Activated naive CD4-positive, alpha-beta T cell treated with anti-CD3 and anti-CD28 coated beads for 36 hours (primary cell): ENCODE data around the gene NAT8. TPM values are rescaled to one million over a fixed set of nuclear protein-coding genes. Genes with fewer than 3 reads are reported as not detected.
"Not testable (repeated sequence)": the region's sequence is repeated elsewhere in the genome, so short reads cannot be mapped to it uniquely, and the experiment has no call there.

Source experiments
- CTCF ChIA-PET: fragments of 350-600 bp; sonication (Branson Sonifier 250); formaldehyde crosslinking; loops from one replicate; lab custom pipeline; 2021; ENCODE audit warnings: antibody characterized with exemption; lab: Charles Lee
- DNase-seq: peaks from one replicate; pipeline ENCODE4 v3.0.0-alpha.2; 2020
- H3K27ac Mint-ChIP-seq: one replicate; pipeline ENCODE4 v1.8.0; 2021; ENCODE audit warnings: mild to moderate bottlenecking, mixed read lengths
- H3K27me3 Mint-ChIP-seq: one replicate; pipeline ENCODE4 v1.8.0; 2021; ENCODE audit warnings: low read depth, mixed read lengths
- H3K36me3 Mint-ChIP-seq: one replicate; pipeline ENCODE4 v1.8.0; 2021; ENCODE audit warnings: low read depth, mixed read lengths
- H3K4me1 Mint-ChIP-seq: one replicate; pipeline ENCODE4 v1.8.0; 2021; ENCODE audit warnings: low read depth, mixed read lengths
- H3K4me3 Mint-ChIP-seq: one replicate; pipeline ENCODE4 v1.8.0; 2021; ENCODE audit warnings: mild to moderate bottlenecking, moderate library complexity, mixed read lengths
- H3K9me3 Mint-ChIP-seq: one replicate; pipeline ENCODE4 v1.8.0; 2021; ENCODE audit warnings: mixed read lengths
- intact Hi-C: fragments of 100-400 bp; cut with micrococcal nuclease; formaldehyde crosslinking; loops from one replicate; pipeline ENCODE4 v1.15.1; 2023
- total RNA-seq, 2 experiments: library from RNA; stranded (reverse); gene quantifications; one replicate each; pipeline ENCODE4 v1.2.3, GENCODE V29; 2021

The NAT8 gene
- total RNA-seq, 2 experiments from 2014 or later: not detected

- H3K27ac Mint-ChIP-seq, H3K27me3 Mint-ChIP-seq, H3K9me3 Mint-ChIP-seq, H3K4me3 Mint-ChIP-seq, intact Hi-C loops, H3K36me3 Mint-ChIP-seq, DNase-seq, H3K4me1 Mint-ChIP-seq: not testable (repeated sequence)
- CTCF ChIA-PET: interaction anchor here (0.9 to 2.0 kb wide), 2 partner anchors 10 kb away, joined by 3 to 12 read pairs; no protein-coding TSS in a partner anchor
Measured at GRCh38 chr2:73669976-73670375, 27.8 kb upstream of the NAT8 start.

DNA sequence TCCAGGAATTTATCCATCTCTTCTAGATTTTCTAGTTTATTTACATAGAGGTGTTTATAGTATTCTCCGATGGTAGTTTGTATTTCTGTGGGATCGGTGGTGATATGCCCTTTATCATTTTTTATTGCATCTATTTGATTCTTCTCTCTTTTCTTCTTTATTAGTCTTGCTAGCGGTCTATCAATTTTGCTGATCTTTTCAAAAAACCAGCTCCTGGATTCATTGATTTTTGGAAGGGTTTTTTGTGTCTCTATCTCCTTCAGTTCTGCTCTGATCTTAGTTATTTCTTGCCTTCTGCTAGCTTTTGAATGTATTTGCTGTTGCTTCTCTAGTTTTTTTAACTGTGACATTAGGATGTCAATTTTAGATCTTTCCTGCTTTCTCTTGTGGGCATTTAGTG is 25.0 kb upstream of the NAT8 start:
- H3K4me3 Mint-ChIP-seq, H3K27me3 Mint-ChIP-seq, H3K27ac Mint-ChIP-seq, H3K36me3 Mint-ChIP-seq, H3K4me1 Mint-ChIP-seq, DNase-seq, H3K9me3 Mint-ChIP-seq, CTCF ChIA-PET, intact Hi-C loops: not testable (repeated sequence)

DNA sequence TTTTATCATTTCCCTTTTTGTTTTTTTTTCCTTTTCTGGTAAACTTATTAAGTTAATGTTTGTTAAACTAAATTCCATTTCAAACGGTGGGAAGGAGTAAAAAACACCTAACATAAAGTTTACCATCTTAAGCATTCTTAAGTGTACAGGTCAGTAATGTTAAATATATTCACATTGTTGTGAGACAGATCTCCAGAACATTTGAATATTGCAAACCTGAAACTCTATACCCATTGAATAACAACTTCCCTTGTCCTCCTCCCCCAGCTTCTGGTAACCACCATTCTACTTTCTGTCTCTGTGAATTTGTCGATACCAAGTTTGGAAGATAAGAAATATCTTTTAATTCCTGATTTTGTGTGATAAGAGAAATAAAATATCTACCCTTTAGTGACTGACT is 12.0 kb upstream of the NAT8 start:
- no peak for DNase-seq
- no peaks in the 10 kb centered on the region for H3K36me3 Mint-ChIP-seq
- intact Hi-C loops: no loop called here
- no peaks in the 10 kb centered on the region for H3K27me3 Mint-ChIP-seq
- H3K27ac Mint-ChIP-seq: no peak overlapping the region
- no peaks in the 10 kb centered on the region for H3K4me1 Mint-ChIP-seq
- H3K4me3 Mint-ChIP-seq: no peak overlapping the region
- peaks cover under 1% of the 10 kb centered on the region for H3K9me3 Mint-ChIP-seq
- CTCF ChIA-PET: no interaction called here

DNA sequence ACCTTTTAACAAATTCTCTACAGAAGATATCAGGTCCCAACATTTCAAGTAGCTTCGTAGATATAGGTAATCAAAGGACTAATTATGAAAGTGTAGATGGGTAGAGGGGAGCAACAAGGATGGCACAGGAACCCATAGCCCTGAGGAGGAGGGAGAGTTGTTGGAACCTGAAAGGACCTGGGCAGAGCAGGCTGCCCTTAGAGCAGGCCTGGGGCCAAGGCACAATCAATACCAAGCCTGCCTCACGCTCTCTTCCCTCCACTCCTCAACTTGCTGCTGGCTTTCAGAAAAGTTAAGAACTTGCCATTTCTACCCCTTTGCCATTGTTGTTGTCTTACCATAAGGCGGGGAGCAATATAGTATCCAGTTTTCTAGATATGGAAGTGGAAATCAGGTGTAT is 10.1 kb upstream of the NAT8 start:
- Mint-ChIP-seq H3K9me3 (no peaks in the 10 kb centered on the region), H3K27ac (no peak overlapping the region), H3K36me3 (no peaks in the 10 kb centered on the region), H3K27me3 (no peaks in the 10 kb centered on the region), H3K4me3 (no peak overlapping the region), H3K4me1 (no peaks in the 10 kb centered on the region)
- DNase-seq: no peak
- intact Hi-C loops: no loop called here
- CTCF ChIA-PET: interaction anchor here (1.7 kb wide), 1 partner anchor 28 kb away, joined by 3 read pairs; no protein-coding TSS in a partner anchor

GRCh38 chr2:73651591-73652230 is 9.5 kb upstream of the NAT8 start:
- CTCF ChIA-PET: interaction anchor here (1.7 kb wide), 1 partner anchor 28 kb away, joined by 3 read pairs; no protein-coding TSS in a partner anchor

GRCh38 chr2:73647690-73648089 is 5.5 kb upstream of the NAT8 start:
- H3K27me3 Mint-ChIP-seq, DNase-seq, H3K27ac Mint-ChIP-seq, H3K4me1 Mint-ChIP-seq, intact Hi-C loops, H3K4me3 Mint-ChIP-seq, H3K9me3 Mint-ChIP-seq, H3K36me3 Mint-ChIP-seq: not testable (repeated sequence)
- CTCF ChIA-PET: interaction anchor here (0.6 kb wide), 1 partner anchor 11 kb away, joined by 3 read pairs; no protein-coding TSS in a partner anchor

More at GRCh38 chr2:73651591-73652230, 9.5 kb upstream of the NAT8 start:
- Mint-ChIP-seq H3K9me3 (no peaks in the 10 kb centered on the region), H3K4me1 (no peaks in the 10 kb centered on the region), H3K27ac (no peak overlapping the region), H3K4me3 (no peak overlapping the region), H3K27me3 (no peaks in the 10 kb centered on the region), H3K36me3 (no peaks in the 10 kb centered on the region)
- DNase-seq: no peak
- intact Hi-C loops: no loop called here

DNA sequence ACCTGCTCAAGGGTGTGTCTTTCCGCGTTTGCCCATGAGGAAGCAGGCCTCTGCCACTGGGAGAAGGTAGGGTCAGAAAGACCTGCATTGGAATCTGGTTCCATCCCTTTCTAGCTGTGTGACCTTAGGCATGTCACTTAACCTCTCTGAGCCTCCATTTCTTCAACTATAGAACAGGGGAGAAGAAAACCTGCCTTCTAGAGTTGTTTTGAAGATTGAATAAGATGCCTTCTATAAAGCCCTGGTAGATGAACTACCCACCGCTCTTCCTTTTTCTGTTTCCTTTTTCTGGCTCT is 507 bp downstream of the NAT8 start:
- H3K27me3 Mint-ChIP-seq: peaks cover 12% of the 10 kb centered on the region
- peaks cover 13% of the 10 kb centered on the region for H3K9me3 Mint-ChIP-seq
- H3K4me1 Mint-ChIP-seq: no peaks in the 10 kb centered on the region
- intact Hi-C loops: no loop called here
- H3K4me3 Mint-ChIP-seq: no peak overlapping the region
- no peak overlapping the region for H3K27ac Mint-ChIP-seq
- peaks cover 1% of the 10 kb centered on the region for H3K36me3 Mint-ChIP-seq
- CTCF ChIA-PET: no interaction called here
- no peak for DNase-seq

GRCh38 chr2:73640946-73641766 is 1.1 kb downstream of the NAT8 start:
- Mint-ChIP-seq H3K27ac (no peak overlapping the region), H3K9me3 (peaks cover 13% of the 10 kb centered on the region), H3K36me3 (peaks cover 1% of the 10 kb centered on the region), H3K27me3 (peaks cover 12% of the 10 kb centered on the region), H3K4me3 (no peak overlapping the region), H3K4me1 (no peaks in the 10 kb centered on the region)
- CTCF ChIA-PET: no interaction called here
- intact Hi-C loops: no loop called here
- no peak for DNase-seq

GRCh38 chr2:73640511-73640911 is 1.7 kb downstream of the NAT8 start:
- CTCF ChIA-PET: no interaction called here

GRCh38 chr2:73638429-73638828 is 3.8 kb downstream of the NAT8 start:
- DNase-seq: no peak
- peaks cover 1% of the 10 kb centered on the region for H3K36me3 Mint-ChIP-seq
- peaks cover 13% of the 10 kb centered on the region for H3K9me3 Mint-ChIP-seq
- CTCF ChIA-PET: no interaction called here
- H3K4me3 Mint-ChIP-seq: no peak overlapping the region
- intact Hi-C loops: no loop called here
- peaks cover 2% of the 10 kb centered on the region for H3K27me3 Mint-ChIP-seq
- no peak overlapping the region for H3K27ac Mint-ChIP-seq
- H3K4me1 Mint-ChIP-seq: no peaks in the 10 kb centered on the region

More at GRCh38 chr2:73640511-73640911, 1.7 kb downstream of the NAT8 start:
- Mint-ChIP-seq H3K9me3 (peaks cover 13% of the 10 kb centered on the region), H3K4me1 (no peaks in the 10 kb centered on the region), H3K36me3 (peaks cover 1% of the 10 kb centered on the region), H3K4me3 (no peak overlapping the region), H3K27me3 (peaks cover 12% of the 10 kb centered on the region), H3K27ac (no peak overlapping the region)
- intact Hi-C loops: no loop called here
- DNase-seq: no peak

DNA sequence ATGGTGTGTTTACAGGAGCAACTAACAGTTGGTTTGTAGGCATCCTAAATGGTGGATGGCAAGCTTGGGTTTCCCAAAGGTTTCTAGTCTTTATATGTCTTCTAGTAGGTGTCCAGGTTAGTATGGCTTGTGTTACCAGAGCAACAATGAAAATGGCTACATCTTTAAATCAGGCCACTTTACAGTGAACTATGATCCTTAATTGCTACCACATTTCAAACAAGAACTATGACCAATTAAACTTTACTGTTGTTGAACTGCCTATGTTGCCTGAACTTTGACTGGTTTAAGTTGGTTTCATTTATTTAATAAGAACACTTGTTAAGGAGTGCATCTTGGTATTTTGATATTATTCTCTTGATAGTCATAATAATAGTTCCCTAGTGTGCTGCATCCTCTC is 5.2 kb downstream of the NAT8 start:
- DNase-seq, H3K36me3 Mint-ChIP-seq, H3K27me3 Mint-ChIP-seq, H3K4me3 Mint-ChIP-seq, intact Hi-C loops, H3K4me1 Mint-ChIP-seq, H3K27ac Mint-ChIP-seq: not testable (repeated sequence)
- CTCF ChIA-PET: interaction anchor here (0.7 to 0.8 kb wide), 2 partner anchors 34 to 457 kb away, joined by 4 to 7 read pairs; no protein-coding TSS in a partner anchor
- H3K9me3 Mint-ChIP-seq: peaks cover 13% of the 10 kb centered on the region

DNA sequence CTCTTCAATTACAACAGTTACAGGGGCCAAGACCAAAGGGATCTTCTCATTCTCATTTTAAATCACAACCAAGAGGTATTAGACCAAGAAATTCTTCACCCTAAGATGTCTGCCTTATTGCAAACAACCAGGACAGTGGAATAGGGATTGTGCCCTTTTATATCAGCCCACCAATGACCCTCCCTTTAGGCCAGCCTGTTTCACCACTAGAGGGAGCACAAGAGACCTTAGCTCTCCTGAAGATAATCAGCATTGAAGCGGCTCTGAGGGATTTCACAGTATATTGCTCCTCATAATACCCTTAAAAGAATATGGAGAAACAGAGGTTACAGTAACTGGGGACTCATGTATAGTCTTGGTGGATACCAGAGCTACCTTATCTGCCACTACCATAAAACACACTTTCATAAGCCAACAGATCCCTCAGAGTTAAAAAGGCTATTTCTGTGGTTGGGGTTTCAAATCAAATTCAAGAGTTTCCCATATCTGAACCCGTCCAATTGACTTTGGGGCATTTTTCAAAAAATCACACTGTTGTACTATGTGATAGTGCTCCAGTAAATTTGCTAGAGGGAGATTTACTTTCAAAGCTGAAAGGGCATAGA is 11.5 kb downstream of the NAT8 start:
- peak; percentile 35 for DNase-seq
- intact Hi-C loops, H3K27me3 Mint-ChIP-seq: not testable (repeated sequence)

More for the DNA sequence above, 11.5 kb downstream of the NAT8 start:
- H3K36me3 Mint-ChIP-seq, H3K27ac Mint-ChIP-seq, H3K4me1 Mint-ChIP-seq, H3K9me3 Mint-ChIP-seq, H3K4me3 Mint-ChIP-seq: not testable (repeated sequence)
- CTCF ChIA-PET: interaction anchor here (0.6 to 1.2 kb wide), 4 partner anchors 12 to 77 kb away, joined by 3 to 4 read pairs (median 3); no protein-coding TSS in a partner anchor
